Measurements from ENCODE around the gene ANAPC10.
A peak's percentile ranks its signal among the peaks of the same experiment; 100 is the strongest.
"Not testable (repeated sequence)": the region's sequence is repeated elsewhere in the genome, so short reads cannot be mapped to it uniquely, and the experiment has no call there.

The ANAPC10 gene, protein sequence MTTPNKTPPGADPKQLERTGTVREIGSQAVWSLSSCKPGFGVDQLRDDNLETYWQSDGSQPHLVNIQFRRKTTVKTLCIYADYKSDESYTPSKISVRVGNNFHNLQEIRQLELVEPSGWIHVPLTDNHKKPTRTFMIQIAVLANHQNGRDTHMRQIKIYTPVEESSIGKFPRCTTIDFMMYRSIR

DNA sequence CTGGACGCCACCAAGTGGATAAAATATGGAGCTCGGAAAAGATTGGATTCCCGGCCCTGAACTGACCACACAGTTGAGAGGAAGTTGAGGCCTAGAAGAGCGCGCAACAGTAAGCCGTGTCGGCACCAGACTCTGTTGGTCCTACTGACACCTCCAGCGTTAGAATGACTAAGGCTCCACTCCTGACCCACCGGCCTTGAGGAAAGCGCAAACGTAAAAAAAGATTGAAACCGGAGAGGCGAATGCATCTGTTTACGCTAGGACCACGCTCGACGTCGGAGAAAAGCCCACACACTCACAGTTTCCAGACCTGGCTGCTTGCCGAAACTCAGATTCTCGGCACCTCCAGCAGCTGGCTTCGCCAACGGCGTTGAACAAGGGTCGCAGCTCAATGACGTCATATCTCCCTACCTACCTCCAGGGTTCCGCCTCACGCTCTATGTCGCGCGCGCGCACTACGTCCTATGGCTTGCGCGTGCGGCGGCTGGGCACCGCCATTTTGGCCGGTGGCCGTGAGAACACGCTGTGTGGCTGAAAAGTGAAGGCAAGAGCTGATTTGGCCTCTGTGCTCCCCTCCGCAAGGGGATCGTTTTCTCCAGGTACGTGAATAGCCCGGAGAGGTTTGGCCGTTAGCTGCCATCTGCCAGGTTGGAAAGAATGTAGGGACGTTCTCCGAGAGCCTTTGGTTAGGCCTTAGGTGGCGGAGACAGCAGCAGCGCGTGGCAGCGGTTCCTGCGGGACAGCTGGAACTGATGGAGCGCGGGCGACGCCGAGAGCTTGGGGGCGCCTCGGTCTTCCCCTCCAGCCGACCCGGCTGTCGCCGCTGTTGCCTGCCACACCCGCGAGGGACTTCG lies at the start of gene ANAPC10, which contains the start of gene ABCE1:
Gene ANAPC10 (minus strand): TSS at position 376 of the 854 bp plus-strand sequence. CDS start 2,097 bp downstream, outside the sequence.
Gene ABCE1 (plus strand): TSS at position 491 of the 854 bp plus-strand sequence. CDS start 6,102 bp downstream, outside the sequence.
- peak; percentile 97 for DNase-seq

DNA sequence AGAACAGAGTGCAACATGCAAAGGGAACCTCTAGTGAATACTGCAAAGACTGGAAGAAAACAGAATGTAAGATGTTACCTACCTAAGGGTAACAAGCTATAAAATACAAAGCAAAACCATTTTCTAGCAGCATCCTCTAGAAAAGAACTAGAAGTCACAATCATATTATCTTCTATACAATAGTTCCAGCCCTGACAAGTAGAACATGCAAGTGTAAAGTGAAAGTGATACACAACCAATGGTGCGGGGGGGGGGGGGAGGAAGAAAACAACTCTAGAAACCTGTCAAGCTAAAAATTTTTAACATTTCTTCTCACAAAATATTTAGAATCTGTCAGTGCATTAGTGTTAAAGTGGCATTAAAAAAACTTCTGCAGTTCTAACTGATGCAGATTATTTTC lies 38.2 kb upstream of the ANAPC10 start:
- not testable (repeated sequence) for DNase-seq

DNA sequence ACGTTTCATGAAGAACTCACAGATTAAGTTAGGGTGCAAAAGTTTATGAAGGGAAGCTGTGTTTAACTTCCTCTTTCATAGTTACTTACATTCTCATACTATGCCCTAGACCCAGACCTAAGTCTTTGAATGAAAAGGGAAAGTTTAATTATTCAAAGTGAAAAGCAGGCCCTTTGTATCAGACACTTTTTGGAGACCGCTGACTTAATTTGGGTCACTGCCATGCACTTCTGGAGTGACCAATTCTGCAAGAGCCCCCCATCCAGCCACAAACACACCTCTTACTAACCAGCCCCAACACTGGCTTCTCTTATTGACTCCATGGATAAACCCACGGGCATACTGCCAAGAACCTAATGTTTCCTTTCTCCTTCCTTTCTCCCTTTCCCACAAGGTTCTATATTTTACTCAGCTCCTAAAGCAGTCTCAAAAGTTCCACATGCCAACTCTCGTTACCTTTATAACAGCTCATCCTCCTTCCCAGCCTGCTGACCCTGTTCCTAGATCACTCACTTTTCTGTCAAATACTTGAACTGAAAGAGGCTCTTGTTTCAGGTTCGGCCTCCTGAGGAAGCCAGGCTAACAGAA lies 34.6 kb upstream of the ANAPC10 start:
- DNase-seq = no peak

DNA sequence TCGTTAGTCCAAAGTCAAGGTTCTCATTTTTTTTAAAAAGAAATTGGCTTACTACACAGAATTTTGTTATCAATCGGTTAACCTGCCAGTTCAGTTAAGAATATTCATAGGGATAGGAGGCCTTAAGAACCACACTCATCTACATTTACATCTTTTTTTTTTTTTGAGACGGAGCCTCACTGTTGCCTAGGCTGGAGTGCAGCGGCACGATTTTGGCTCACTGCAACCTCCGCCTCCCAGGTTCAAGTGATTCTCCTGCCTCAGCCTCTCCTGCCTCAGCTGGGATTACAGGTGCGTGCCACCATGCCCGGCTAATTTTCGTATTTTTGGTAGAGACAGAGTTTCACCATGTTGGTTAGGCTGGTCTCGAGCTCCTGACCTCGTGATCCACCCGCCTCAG lies 33.9 kb upstream of the ANAPC10 start:
- no peak for DNase-seq

DNA sequence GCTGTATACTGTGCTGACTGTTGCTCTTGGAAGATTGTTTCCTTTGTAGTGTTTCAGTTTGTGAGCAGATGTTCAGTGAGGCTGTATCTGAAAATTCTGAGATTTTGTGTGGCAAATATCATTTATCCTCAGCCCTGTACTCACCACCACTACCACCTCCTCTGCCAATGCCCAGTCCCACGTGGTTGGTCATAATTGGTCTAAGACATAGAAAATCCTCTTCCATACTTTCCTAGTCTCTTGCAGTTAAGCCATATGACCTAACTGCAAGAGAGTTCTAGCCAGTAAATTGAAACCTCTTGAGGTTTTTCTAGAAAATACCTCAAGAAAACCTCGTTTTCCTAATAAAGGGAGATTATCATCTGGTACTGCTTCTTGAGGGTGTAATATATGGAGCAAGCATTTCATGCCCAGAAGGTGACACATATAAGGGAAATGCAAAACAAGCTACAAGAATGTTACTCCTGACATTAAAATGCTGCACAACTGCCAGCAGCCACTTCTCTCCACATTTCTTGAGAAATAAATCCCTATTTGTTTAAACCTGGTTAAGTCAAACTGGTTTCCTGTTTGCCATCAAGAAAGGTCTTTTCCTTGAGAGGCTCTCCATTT lies 32.9 kb upstream of the ANAPC10 start:
- no peak for DNase-seq

DNA sequence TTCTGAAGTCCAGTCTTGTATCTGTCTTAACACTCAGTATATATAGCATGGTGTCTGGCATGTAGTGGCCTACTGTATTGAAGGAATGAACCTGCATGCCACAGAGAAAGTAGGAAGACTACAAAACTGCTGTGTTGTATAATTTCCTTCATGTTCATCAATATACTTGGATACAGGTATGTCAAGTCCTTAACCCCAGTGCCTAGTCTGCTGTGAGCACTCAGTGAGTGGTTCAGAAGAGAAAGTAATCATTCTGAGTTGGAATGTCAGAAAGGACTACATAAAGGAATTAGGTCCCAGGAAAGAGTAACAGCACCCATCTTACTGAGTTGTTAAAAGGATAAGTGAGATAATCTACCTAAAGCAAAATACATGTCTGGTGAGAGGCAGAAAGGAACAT lies 32.1 kb upstream of the ANAPC10 start:
- no peak for DNase-seq

DNA sequence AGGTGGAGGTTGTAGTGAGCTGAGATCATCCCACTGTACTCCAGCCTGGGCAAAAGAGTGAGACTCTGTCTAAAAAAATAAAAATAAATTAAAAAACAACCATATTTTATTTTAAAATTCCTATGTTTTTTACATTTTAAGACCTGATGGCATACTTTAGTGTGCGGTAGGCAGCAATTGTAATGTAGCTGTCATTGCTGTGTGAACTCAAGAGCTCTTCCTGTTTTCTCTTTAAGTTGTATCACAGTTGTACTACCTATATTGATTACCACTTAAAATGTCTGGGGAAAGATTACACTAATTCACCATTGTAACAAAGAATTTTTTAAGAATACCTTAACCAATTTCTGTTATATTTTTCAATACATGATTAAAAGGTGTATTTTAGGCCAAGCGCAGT lies 27.4 kb upstream of the ANAPC10 start:
- DNase-seq = no peak

DNA sequence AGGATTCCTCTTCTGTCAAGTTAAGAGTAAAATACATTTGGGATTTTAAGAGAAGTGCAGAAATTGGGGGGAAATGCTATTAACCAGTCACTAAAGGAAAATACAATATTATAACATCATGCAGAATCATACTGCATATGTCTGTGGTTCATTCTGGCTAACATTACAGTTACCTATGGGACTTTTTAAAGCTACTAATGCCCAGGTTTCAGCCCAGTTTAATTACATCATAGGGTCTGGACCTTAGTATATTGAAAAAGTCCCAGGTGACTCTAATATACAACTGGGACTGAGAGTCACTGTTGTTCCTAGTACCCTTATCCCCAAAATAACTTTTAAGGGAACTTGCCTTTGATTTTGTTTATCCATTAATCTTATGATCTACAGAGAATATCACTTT lies 10.1 kb upstream of the ANAPC10 start:
- no peak for DNase-seq

DNA sequence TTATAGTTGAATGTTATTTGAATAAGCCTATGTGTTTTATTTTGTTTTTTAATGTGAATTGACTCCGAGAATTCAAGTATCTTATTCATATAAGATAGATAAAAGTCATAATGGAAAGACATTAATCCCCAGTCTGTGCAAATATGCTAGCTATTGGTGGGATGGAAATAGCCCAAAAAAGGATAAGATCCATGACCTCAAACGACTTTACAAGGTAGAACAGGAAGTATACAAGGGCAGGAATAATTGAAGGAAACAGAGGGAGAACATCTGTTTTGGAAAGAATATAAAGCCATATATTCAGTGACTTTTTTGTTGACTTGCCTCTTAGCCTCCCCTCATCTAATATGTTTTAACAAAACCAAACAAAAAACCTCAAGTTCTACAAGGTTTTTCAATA lies 9.1 kb upstream of the ANAPC10 start:
- DNase-seq = no peak

DNA sequence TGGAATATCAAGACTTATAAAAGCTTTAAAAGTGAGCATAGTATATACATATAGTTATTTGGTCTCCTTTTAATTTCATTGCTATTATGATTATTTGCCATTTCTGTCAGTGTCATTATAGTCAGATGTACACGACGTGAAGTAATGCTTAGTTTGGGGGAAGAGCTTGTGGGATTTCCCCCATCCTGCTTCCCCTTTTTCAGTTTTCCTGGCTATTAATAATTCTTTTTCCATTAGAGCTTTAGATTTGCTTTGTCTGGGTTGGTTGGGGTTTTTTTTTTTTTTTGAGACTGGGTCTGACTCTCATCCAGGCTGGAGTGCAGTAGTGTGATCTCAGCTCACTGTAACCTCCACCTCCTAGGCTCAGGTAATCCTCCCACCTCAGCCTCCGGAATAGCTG lies 5.5 kb upstream of the ANAPC10 start:
- no peak for DNase-seq

DNA sequence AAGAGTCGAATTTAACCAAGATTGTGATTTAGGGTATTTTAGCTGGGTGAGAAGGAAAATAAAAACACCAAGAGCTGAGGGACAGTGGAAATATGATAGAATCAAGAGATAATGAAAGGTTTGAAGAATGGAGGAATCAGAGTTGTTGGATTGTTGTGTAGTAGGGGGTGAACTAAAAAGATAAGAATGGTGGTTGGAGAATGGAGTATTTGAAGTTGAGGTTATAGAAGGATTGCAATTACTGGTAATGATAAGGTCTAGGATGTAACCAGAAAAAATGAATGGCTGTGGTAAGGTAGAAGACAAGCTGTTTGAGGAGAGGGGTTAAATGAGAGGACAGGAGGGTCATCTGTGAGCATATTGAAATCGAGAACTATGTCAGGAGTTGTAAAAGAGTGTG lies 4.6 kb upstream of the ANAPC10 start:
- no peak for DNase-seq

DNA sequence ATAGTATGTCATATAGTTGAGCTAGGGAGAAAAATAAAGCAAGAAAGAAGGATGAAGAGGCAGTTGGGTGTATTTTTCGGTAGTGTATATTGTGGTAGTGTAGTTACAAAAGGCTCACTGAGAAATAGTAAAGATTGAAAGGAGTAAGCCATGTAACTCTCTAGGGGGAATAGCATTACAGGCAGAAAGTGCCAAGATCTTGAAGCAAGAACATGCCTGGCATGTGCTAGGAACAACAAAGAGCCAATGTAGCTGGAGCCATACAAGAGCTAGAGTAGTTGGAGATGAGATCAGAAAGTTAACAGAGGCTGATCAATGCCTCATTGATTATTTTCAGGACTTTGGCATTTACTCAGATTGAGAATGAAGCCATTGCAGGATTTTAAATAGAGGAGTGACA lies 3.1 kb upstream of the ANAPC10 start:
- no peak for DNase-seq

DNA sequence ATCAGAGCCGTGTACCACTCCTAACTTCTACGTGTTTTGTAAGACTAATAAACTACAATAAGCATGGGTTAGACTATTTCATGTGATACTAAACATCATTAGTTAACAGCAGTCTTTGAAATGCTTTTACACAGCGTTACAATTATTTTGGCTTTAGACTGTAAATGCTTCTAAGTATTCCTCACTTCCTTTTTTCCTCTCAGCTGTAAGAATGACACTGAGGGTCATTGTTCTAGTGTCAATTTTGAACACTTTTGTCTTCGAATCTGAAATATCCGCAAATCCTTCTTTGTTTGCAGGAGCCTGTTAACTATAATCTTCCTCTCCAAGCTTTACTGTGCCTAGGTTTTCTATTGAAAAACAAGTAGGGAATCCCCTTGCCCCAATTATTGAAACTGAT lies 1.7 kb upstream of the ANAPC10 start:
- no peak for DNase-seq

DNA sequence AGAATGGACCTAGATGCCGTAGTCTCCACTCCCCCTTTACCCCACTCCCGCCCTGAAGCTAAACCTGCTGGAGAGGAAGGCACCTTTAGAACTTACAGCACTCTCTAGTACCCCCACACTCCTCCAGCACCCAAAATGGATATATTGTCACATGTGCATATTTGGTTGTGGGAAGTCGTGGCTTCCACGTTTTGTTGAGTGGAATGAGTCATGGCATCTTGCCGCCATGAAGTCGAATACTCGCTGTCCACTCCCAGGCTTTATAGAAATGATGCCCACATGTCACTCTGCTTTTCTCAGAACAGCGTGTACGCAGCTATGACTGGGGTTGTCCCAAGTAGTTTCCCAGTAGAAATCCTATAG lies 660 bp upstream of the ANAPC10 start:
- peak; percentile 58 for DNase-seq

DNA sequence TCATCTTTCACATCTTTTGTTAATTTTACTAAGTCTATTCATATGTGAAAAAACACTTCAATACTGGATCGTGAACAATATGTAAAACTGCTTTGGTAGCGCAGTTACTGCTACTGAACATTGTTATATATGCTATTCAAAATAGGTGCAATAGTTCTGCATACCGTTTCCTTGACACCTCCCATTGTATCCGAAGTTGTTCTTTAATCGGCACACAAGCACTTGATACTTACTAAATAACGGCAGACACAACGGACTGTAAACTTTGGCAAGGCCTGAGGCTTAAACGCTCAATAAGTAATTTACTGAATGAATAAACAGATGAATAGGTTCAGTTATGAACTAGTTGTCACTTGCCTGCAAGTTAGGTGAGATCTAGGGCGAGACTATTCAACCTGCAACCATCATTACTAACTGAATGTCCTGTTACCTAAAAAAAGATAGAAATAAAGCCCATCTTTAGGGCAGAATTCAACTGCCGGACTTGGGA lies 620 bp downstream of the ANAPC10 start:
- no peak for DNase-seq

DNA sequence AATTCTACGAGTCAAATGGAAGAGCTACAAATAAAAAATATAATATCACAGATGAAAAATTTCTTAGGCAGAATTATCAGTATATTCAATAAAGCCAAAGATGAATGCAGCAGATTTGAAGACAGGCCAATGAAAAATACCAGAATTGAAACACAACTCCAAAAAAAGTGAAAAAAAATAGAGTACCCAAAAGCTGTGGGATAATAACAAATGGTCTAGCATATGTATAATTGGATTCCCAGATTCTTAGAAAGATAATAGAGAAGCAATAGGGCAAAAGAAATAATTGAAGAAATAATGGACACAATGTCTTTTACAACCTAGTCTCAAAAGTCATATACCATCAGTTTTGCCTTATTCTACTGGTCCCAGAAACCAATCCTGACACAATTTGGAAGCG lies 4.4 kb downstream of the ANAPC10 start:
- DNase-seq = no peak

DNA sequence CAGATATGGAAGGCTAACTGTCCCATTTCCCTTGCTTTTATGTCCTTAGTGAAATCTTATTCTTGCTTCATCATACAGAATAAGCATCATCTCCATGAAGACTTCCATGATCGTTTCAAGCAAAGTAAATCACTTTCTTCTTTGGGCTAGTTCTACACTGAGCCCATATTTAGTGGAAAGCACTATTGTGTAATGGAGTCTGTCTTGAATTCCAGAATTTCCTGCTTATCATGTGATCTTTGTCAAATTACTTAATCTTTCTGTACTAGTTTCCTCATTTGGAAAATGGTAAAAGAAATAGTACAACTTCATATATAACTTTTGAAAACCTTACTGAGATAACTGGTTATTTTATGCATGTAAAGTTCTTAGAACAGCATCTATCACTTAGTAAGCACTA lies 7.6 kb downstream of the ANAPC10 start:
- no peak for DNase-seq

DNA sequence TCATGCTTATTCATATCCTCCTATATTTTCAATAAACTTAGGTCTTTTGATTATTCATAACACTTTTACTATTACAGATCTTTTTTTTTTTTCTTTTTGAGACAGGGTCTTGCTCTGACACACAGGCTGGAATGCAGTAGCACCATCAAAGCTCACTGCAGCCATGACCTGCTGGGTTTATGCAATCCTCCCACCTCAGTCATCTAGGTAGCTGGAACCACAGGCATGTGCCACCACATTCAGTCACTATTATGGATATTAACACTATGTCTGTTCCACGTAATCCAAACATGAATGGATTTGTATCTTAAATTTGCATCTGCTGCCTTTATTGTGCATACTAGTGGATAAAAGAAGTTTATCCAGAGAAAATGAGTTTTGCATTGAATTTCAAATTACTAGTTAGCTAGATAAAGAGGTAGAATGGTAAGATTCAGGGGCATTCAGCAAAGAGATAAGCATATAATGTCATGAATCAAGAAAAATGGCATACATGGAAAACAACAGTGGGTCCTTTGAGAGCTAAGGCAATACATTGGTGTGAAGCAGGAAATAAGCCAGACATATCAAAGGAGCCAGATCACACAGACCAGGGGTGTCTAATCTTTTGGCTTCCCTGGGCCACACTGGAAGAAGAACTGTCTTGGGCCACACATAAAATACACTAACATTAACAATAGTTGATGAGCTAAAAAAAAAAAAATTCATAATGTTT lies 13.9 kb downstream of the ANAPC10 start:
- no peak for DNase-seq

DNA sequence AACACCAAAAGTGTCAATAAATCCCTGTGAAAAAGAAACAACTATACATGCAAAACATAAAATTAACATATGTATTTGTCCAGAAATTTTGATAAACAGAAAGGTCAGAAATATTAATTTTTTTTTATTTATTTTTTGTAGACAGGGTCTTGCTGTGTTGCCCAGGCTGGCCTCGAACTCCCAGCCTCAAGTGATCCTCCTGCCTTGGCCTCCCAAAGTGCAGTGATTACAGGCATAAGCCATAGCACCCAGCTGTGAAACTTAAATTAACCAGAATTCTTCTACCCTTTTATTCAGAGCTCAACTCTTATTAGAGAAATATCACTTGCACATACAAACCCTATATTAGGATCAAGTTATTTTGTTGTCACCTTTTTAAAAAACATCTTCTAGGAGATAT lies 16.2 kb downstream of the ANAPC10 start:
- DNase-seq = no peak

DNA sequence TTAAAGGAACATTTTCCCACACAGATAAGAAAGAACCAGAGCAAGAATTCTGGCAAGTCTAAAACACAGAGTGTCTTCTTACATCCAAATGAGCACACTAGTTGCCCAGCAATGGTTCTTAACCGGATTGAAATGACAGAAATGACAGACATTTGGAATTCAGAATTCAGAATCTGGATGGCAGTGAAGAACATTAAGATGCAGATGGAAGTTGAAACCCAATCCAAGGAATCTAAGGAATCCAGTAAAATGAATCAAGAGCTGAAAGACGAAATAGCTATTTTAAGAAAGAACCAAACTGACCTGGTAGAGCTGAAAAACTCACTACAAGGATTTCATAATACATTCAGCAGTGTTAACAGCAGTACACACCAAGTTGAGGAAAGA lies 21.5 kb downstream of the ANAPC10 start:
- no peak for DNase-seq

DNA sequence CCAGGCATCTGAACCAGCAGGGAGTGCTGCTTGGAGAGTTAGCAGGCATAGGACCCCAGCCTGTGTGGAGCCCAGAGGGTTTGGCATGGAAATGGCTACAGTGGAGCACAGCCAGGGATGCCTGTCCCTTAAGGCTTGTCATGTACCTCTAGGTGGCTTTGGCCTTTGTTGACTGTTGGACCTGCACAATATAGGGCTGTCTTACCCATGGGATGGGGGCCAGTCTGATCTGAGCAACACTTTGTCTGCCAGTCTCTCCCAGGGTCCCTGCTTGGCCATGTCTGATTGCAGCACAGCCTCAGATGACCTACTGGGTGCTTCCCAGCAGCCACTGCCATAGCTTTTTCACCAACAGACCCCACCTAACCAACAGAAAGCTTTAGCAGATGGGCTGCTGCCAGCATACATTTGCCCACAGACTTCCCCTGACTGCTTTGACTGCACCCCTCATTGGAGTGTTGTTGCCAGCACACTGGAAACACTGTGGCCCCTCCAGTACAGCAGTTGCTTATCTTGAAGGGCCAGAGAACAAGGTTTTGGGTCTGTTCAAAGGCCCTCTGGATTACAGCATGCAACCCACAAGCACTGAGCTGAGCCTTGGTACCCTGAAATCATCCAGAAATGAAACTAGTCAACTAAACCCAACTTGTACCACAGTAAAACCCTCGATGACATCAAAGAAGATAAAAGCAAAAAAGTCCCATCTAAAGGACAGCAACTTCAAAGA lies 22.1 kb downstream of the ANAPC10 start:
- DNase-seq = peak; percentile 3

DNA sequence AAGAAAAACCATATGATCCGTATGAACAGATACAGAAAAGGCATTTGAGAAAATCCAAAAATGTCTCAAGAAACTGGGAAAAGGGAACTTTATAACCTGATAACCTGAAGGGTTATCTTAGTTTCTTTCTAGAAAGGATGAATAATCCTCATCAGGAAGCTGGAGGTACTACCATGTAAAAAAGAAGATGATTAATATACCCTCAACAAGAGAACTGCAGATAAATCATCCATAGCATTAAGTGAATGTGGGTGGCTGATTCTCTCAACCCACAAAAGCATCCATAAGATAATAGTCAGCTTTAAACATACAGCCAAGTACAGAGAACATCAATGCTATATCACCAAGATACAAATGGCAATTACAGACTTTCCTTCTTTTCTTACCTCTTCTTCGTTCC lies 26.4 kb downstream of the ANAPC10 start:
- no peak for DNase-seq
